CD4-positive, alpha-beta T cell (primary cell): Measurements from ENCODE around the gene PTPRN2. TPM values are rescaled to one million over a fixed set of nuclear protein-coding genes. Genes with fewer than 3 reads are reported as not detected.

ENCODE experiments used
- ATAC-seq: fragments of 200-7000 bp; cut with Tn5 transposase; one replicate; pipeline ENCODE4 v1.10.0; 2022; ENCODE audit warnings: mild to moderate bottlenecking; ENCODE audit not compliant: poor library complexity
- CTCF ChIA-PET: fragments of 350-600 bp; sonication (Branson Sonifier 250); formaldehyde crosslinking; loops from one replicate; lab custom pipeline; 2021; ENCODE audit warnings: antibody characterized with exemption, inconsistent platforms; lab: Charles Lee
- POLR2A ChIA-PET: fragments of 350-600 bp; sonication (Branson Sonifier 250); formaldehyde crosslinking; loops from one replicate; lab custom pipeline; 2021; ENCODE audit warnings: antibody characterized with exemption, inconsistent platforms; lab: Charles Lee
- DNase-seq, 14 experiments: peaks; one replicate each; pipeline ENCODE4 v3.0.0-alpha.2; 2013 to 2020; ENCODE audit warnings: mixed read lengths in 2 of 14
- H3K27ac ChIP-seq, 2 donors: one replicate each; pipeline versions ENCODE4 v1.5.1 to v1.7.0; 2013; ENCODE audit warnings: low read length in 2 of 2, low read depth in 1 of 2, mild to moderate bottlenecking in 1 of 2
- H3K27me3 ChIP-seq, 2 experiments: 1 replicate in 1 of 2; 2 replicates in 1 of 2; pipeline versions ENCODE4 v1.6.1 to v1.7.0; 2013; ENCODE audit warnings: low read length in 2 of 2, control low read depth in 1 of 2, mild to moderate bottlenecking in 1 of 2, moderate library complexity in 1 of 2; ENCODE audit not compliant: insufficient read depth in 2 of 2, control insufficient read depth in 1 of 2
- H3K36me3 ChIP-seq: one replicate; pipeline ENCODE4 v1.6.1; 2013; ENCODE audit warnings: low read length, control low read depth; ENCODE audit not compliant: insufficient read depth
- H3K4me1 ChIP-seq: one replicate; pipeline ENCODE4 v1.6.1; 2013; ENCODE audit warnings: low read length, control low read depth; ENCODE audit not compliant: insufficient read depth
- H3K4me3 ChIP-seq: one replicate; pipeline ENCODE4 v1.5.1; 2013; ENCODE audit warnings: mild to moderate bottlenecking, low read length, moderate library complexity
- H3K9me3 ChIP-seq, 2 experiments: 1 replicate in 1 of 2; 2 replicates in 1 of 2; pipeline versions ENCODE4 v1.6.1 to v1.7.0; 2013; ENCODE audit warnings: low read length in 2 of 2, mild to moderate bottlenecking in 2 of 2, control low read depth in 1 of 2, moderate library complexity in 1 of 2; ENCODE audit not compliant: control insufficient read depth in 1 of 2, insufficient read depth in 1 of 2
- H3K27ac Mint-ChIP-seq: one replicate; pipeline ENCODE4 v1.8.0; 2020; ENCODE audit warnings: mixed read lengths
- H3K27me3 Mint-ChIP-seq: one replicate; pipeline ENCODE4 v1.8.0; 2021; ENCODE audit warnings: mixed read lengths
- H3K36me3 Mint-ChIP-seq: one replicate; pipeline ENCODE4 v1.8.0; 2021; ENCODE audit warnings: low read depth, mixed read lengths
- H3K4me1 Mint-ChIP-seq: one replicate; pipeline ENCODE4 v1.8.0; 2021; ENCODE audit warnings: low read depth, mixed read lengths
- H3K4me3 Mint-ChIP-seq: one replicate; pipeline ENCODE4 v1.8.0; 2020; ENCODE audit warnings: mild to moderate bottlenecking, mixed read lengths
- H3K9me3 Mint-ChIP-seq: one replicate; pipeline ENCODE4 v1.8.0; 2020; ENCODE audit warnings: mixed read lengths
- intact Hi-C, 2 experiments: fragments of 100-400 bp; cut with DNase I in 1 of 2; cut with micrococcal nuclease in 1 of 2; formaldehyde crosslinking; loops; one replicate each; pipeline versions ENCODE4 v1.15.1 to v1.9.0; 2023 to 2025; cut with DNase I, micrococcal nuclease
- total RNA-seq, 174 experiments: library from RNA in 2 of 174; stranded (reverse) in 2 of 174; gene quantifications; one replicate each; pipeline ENCODE4 v1.2.3 and lab custom pipeline; 2021 to 2026
- TF ChIP-seq, protein P1 (sequence below): fragments of 200-600 bp; IDR thresholded peaks from one replicate; pipeline ENCODE4 v1.8.0; 2022; ENCODE audit warnings: antibody characterized with exemption, mild to moderate bottlenecking

The PTPRN2 gene
- total RNA-seq, 2 experiments from 2014 or later, result 0.34 to 0.44 TPM

DNA sequence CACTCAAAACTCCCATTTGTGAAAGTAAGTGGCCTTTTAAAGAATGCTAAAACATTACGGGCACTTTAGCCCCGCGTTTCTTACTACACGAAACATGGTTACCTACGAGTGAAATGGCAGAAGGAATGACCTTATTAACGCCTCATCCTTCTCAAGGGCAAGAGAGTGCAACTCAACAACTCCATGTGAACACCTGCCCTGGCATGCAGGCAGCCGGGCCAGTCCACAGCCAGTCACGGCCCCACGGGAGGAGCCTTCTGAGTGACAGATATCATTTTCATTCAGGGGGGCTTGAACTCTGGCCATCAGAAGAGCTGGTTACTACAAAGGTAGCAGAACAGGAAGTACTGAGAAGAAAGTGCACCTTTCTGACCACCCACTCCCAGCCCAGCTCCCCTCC is 236.1 kb downstream of the PTPRN2 start:
- intact Hi-C loops, result no loop called here
- H3K36me3 Mint-ChIP-seq, result no peaks in the 10 kb centered on the region
- Histone ChIP-seq H3K27me3 (no peaks in the 10 kb centered on the region), H3K9me3 (peaks cover 7 to 22% of the 10 kb centered on the region in 2 experiments), H3K27ac (no peak overlapping the region), H3K36me3 (no peaks in the 10 kb centered on the region), H3K4me1 (no peaks in the 10 kb centered on the region), H3K4me3 (no peak overlapping the region)
- H3K27ac Mint-ChIP-seq, result no peak overlapping the region
- H3K4me3 Mint-ChIP-seq, result no peak overlapping the region
- peaks cover 11% of the 10 kb centered on the region for H3K9me3 Mint-ChIP-seq
- TF ChIP-seq, protein P1, sequence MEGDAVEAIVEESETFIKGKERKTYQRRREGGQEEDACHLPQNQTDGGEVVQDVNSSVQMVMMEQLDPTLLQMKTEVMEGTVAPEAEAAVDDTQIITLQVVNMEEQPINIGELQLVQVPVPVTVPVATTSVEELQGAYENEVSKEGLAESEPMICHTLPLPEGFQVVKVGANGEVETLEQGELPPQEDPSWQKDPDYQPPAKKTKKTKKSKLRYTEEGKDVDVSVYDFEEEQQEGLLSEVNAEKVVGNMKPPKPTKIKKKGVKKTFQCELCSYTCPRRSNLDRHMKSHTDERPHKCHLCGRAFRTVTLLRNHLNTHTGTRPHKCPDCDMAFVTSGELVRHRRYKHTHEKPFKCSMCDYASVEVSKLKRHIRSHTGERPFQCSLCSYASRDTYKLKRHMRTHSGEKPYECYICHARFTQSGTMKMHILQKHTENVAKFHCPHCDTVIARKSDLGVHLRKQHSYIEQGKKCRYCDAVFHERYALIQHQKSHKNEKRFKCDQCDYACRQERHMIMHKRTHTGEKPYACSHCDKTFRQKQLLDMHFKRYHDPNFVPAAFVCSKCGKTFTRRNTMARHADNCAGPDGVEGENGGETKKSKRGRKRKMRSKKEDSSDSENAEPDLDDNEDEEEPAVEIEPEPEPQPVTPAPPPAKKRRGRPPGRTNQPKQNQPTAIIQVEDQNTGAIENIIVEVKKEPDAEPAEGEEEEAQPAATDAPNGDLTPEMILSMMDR, result no peak
- no peak for ATAC-seq
- ChIA-PET CTCF (no interaction called here), POLR2A (no interaction called here)
- H3K4me1 Mint-ChIP-seq, result no peaks in the 10 kb centered on the region
- DNase-seq, result no peak
- peaks cover 25% of the 10 kb centered on the region for H3K27me3 Mint-ChIP-seq

DNA sequence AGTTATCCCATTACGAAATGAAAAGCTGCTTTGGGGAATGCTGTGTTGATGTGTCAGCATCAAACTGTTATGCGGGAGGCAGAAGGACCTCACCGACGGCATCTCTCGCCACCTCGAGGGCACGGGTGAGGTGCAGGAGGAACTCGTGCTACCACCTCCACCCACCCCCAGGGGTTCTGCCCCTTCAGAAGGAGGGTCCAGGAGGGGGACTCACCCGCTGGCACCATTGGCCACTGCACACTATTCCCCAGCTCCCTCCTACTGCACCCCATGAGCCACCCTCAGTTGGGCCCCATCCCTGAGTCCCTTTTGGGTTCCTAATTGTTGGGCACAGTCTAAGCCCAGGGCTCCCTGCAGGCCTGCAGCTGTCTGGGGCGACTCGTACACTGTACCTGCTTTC is 236.6 kb downstream of the PTPRN2 start:
- Histone ChIP-seq H3K27me3 (no peaks in the 10 kb centered on the region), H3K4me1 (no peaks in the 10 kb centered on the region), H3K4me3 (no peak overlapping the region), H3K27ac (no peak overlapping the region), H3K36me3 (no peaks in the 10 kb centered on the region), H3K9me3 (peaks cover 7 to 22% of the 10 kb centered on the region in 2 experiments)
- DNase-seq (no peak), ATAC-seq (no peak)
- intact Hi-C loops, result no loop called here
- Mint-ChIP-seq H3K27ac (no peak overlapping the region), H3K4me1 (no peaks in the 10 kb centered on the region), H3K4me3 (no peak overlapping the region), H3K36me3 (no peaks in the 10 kb centered on the region), H3K9me3 (peaks cover 11% of the 10 kb centered on the region), H3K27me3 (peaks cover 24% of the 10 kb centered on the region)
- ChIA-PET CTCF (no interaction called here), POLR2A (no interaction called here)
- TF ChIP-seq, protein P1, result no peak

DNA sequence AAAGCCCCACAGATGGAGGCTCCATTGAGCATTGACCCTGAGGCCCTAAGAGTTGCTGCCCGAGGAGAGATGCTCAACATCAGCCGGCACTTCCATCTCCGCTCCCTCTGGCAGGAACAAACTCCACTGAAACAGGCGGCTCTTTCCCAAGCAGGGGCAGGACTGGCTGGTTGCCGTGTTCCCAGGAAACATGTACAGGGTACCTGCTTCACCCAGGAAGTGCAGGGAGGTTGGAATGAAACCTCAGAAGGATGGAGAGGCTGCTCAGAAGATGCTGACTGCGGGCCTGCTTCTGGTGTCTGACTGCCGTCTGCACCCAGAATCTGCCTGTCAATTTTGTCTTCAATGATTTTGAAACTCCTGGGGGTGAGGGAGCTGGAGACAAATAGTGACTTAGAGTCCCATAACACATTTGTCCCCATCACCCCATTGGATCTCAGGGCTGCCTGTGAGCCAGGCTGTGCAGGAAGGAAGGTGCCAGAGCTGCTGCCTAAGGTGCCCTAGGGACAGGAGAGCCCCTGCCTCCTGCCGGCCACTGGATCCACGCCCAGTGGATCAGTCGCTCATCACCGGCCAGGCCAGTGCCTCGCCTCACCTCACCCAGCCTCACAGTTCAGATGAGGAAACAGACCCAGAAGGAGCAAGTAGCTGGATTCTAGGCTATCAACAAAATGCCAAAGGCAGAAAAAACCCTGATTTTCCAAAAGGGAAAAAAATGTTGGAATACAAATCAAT is 237.3 kb downstream of the PTPRN2 start:
- no peak for DNase-seq
- peaks cover 11% of the 10 kb centered on the region for H3K9me3 Mint-ChIP-seq
- intact Hi-C loops, result no loop called here
- peaks cover 24% of the 10 kb centered on the region for H3K27me3 Mint-ChIP-seq
- ChIA-PET POLR2A (no interaction called here), CTCF (no interaction called here)
- no peak overlapping the region for H3K27ac Mint-ChIP-seq
- H3K27me3 ChIP-seq, result no peaks in the 10 kb centered on the region
- no peaks in the 10 kb centered on the region for H3K36me3 Mint-ChIP-seq
- H3K4me1 ChIP-seq, result no peaks in the 10 kb centered on the region
- no peaks in the 10 kb centered on the region for H3K36me3 ChIP-seq
- TF ChIP-seq, protein P1, result no peak
- ATAC-seq, result no peak
- no peak overlapping the region for H3K4me3 ChIP-seq
- no peaks in the 10 kb centered on the region for H3K4me1 Mint-ChIP-seq
- H3K4me3 Mint-ChIP-seq, result no peak overlapping the region
- H3K27ac ChIP-seq, result no peak overlapping the region
- peaks cover 6 to 17% of the 10 kb centered on the region in 2 experiments for H3K9me3 ChIP-seq
